GM10266 (cell line): ENCODE data around the gene SZT2.
"Not testable (repeated sequence)": the region's sequence is repeated elsewhere in the genome, so short reads cannot be mapped to it uniquely, and the experiment has no call there.

Experiments used
- DNase-seq: peaks from one replicate; pipeline ENCODE4 v3.0.0; 2012; ENCODE audit errors: extremely low spot score
- TF ChIP-seq, protein P1 (sequence below): IDR thresholded peaks from 2 replicates; pipeline ENCODE4 v1.5.1; 2012; ENCODE audit warnings: mild to moderate bottlenecking, low read depth; ENCODE audit not compliant: control insufficient read depth, insufficient read depth; ENCODE audit errors: missing control alignments

The SZT2 gene

DNA sequence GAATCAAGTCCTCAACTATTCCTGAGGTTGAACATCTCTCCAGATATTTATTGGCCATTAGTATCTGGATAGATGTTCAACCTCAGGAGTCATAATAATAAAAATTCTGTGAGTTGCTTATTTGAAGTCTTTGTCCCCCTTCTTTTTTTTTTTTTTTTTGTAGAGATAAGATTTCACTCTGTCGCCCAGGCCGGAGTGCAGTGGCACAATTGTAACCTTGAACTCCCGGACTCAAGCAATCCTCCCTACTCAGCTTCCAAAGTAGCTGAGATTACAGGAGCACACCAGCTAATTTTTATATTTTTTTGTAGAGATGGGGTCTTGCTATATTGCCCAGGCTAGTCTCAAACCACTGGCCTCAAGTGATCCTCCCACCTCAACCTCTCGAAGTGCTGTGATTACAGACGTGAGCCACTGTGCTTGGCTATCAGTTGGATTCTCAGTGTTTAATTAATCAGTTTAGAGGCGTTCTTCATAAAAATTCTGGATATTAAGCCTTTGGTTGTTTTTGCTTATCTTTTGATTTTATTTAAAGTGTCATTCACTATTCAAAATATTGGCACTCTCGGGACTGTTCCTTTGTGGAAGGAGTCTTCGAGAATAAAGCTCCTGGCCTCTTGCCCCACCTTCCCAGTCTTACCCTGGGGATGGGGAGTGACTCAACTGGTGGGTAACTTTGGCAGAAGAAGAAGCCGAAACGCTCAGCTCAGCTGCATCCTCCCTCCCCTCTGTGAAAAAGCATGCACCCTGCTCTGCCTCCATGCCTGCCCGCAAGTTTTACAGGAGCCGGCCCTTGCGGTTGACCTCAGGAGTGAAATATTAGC is 75.2 kb downstream of the SZT2 start:
- TF ChIP-seq, protein P1, sequence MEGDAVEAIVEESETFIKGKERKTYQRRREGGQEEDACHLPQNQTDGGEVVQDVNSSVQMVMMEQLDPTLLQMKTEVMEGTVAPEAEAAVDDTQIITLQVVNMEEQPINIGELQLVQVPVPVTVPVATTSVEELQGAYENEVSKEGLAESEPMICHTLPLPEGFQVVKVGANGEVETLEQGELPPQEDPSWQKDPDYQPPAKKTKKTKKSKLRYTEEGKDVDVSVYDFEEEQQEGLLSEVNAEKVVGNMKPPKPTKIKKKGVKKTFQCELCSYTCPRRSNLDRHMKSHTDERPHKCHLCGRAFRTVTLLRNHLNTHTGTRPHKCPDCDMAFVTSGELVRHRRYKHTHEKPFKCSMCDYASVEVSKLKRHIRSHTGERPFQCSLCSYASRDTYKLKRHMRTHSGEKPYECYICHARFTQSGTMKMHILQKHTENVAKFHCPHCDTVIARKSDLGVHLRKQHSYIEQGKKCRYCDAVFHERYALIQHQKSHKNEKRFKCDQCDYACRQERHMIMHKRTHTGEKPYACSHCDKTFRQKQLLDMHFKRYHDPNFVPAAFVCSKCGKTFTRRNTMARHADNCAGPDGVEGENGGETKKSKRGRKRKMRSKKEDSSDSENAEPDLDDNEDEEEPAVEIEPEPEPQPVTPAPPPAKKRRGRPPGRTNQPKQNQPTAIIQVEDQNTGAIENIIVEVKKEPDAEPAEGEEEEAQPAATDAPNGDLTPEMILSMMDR: no peak
- no peak for DNase-seq

DNA sequence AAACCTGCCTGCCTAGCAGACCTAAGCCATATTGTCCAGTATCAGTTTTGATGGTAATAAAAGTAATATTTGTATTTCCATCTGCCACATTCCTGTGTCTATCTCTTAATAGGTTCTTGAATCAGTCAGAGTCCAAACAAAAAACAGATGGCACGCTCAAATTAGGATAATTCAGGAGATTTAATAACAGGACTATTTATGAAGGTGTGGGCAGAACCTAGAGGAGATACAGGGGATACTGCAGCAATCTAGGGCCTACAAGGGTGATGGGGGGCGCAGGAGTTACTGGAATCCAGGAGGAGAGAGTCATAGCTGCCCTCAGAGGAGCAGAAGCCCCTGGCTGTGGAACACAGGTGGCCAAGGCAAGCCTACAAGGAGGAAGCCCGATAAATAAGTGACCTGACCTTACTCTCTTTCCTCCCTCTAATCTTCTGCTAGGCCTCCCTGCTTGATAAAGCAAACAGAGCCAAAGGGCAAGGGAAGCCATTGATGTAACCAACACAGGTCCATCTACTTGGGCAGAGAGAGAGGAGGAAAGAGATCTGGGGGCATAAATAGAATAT is 75.9 kb downstream of the SZT2 start:
- TF ChIP-seq, protein P1: no peak
- no peak for DNase-seq

DNA sequence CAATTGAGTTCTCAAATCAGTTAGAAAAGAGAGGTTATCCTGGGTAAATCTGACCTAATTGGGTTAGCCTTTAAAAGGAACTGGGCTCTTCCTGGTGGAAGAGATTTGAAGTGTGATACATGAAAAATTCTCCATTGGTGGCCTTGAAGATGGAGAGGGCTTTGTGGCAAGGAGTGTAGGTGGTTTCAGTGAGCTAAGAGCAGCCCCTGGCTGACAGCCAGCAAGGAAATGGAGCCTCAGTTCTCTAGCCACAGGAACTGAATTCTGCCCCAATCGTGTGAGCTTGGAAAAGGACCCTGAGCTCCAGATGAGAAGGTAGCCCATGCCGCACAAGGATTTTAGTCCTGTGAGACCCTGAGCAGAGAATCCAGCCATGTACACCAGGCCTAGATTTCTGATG is 76.7 kb downstream of the SZT2 start:
- DNase-seq: no peak
- TF ChIP-seq, protein P1: no peak

DNA sequence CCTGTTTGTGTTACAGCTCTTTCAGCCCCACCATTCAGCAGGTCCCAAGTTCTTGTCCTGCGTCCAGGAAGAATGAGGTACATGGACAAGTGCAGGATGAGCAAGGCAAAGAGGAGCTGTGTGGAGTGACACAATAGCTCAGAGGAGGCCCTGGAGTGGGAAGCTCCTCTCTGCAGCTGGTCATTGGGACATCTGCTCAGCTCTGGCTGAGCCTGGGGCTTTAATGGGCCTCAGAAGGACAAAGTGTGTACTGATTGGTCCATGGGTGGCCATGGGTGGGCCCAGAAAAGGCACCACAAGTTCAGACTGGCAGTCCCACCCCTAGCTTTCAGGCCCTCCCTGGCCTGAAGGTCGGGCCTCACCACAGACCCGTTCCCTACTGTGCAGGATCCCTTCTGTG is 78.7 kb downstream of the SZT2 start:
- no peak for DNase-seq
- TF ChIP-seq, protein P1: no peak

DNA sequence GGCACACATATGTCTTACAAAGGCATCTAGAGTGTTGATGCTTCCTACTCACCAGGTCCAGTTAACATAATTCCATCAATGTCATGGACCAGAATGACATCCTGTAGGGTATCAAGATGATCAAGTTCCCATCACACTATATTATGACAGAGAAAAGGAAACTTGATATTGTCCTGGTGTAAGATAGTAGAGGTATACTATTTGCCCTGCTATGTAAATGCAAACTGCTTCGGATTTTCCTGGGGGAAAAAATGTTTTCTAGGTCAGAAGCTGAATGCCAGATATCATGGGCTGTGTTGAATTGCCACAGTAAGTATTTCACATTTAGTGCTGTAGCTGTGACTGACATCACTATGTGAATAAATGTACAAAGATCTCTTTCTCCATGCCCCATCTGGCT is 80.2 kb downstream of the SZT2 start:
- DNase-seq: no peak
- TF ChIP-seq, protein P1: no peak

DNA sequence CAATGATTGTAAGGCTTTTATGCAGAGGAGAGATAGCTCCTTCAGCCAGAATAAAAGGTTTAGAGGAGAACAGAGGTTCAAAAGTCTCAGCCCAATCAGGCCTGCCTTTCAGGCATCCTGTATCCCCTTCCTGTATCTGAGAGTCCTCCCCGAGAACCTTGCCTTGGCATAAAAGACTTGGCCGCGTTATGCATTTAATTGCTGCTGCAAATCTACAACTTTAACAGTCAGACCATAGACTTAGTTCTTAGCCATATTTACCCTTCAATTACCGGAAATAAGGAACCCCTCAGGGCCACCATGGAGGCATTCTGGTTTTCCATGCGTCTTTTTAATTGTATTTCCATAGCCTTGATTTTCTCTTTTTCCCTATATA is 82.4 kb downstream of the SZT2 start:
- DNase-seq: no peak
- TF ChIP-seq, protein P1: no peak

DNA sequence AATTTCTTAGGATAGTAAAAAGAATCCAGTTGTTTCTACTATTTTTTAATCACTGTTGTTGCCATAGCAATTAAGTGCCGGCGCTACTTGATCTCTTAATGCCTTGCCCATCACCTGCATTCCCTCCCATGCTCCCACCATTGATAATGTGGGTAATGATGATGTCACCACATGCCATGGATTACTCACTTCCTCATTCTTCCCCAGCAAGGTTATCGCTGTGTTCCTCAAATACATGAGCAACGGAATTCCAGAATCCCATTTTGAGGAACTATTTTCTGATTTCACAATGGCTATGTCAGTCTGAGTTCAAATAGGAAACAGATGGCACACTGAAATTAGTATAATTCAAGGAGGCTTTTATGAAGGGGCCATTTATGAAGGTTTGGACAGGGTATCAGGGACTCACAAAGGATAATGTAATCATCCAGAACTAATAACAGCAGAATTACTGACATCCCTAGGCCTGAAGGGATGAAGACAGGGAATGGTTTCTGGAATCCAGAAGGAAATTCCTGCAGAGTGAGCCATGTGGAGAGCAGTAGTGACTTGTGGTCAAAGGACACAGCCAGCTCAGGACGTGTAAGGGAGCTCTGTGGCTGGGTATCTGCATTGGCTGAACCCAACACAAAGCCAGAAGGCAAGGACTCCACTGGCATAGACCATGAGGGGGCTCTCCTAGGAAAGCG is 82.9 kb downstream of the SZT2 start:
- not testable (repeated sequence) for DNase-seq
